Smooth muscle cell (in vitro differentiated cells): ENCODE data around the gene ATP11B. TPM values are rescaled to one million over a fixed set of nuclear protein-coding genes. Genes with fewer than 3 reads are reported as not detected.

Experiments used
- DNase-seq: peaks from one replicate; lab custom pipeline; 2025; ENCODE audit not compliant: unreplicated experiment; lab: John Stamatoyannopoulos, UW
- H2AFZ ChIP-seq: fragments of 200-600 bp; sonication (generic); 2 replicates; pipeline ENCODE4 v1.6.0; 2016; ENCODE audit warnings: antibody characterized with exemption, low read depth, mild to moderate bottlenecking
- H3F3A ChIP-seq: fragments of 200-600 bp; sonication (generic); 2 replicates; pipeline ENCODE4 v1.6.0; 2017; ENCODE audit warnings: antibody characterized with exemption, low read depth
- H3K27ac ChIP-seq: fragments of 200-600 bp; sonication (generic); 2 replicates; pipeline ENCODE4 v1.5.1; 2016; ENCODE audit warnings: low read depth, mild to moderate bottlenecking
- H3K27me3 ChIP-seq: fragments of 200-600 bp; sonication (generic); 2 replicates; pipeline ENCODE4 v1.6.1; 2016; ENCODE audit warnings: low read depth, mild to moderate bottlenecking
- H3K36me3 ChIP-seq: fragments of 200-600 bp; sonication (generic); 2 replicates; pipeline ENCODE4 v1.5.1; 2016; ENCODE audit warnings: low read depth
- H3K4me1 ChIP-seq: fragments of 200-600 bp; sonication (generic); 2 replicates; pipeline ENCODE4 v1.5.1; 2016; ENCODE audit warnings: low read depth
- H3K4me2 ChIP-seq: fragments of 200-600 bp; sonication (generic); 2 replicates; pipeline ENCODE4 v1.6.0; 2016; ENCODE audit warnings: mild to moderate bottlenecking
- H3K4me3 ChIP-seq: fragments of 200-600 bp; sonication (generic); 2 replicates; pipeline ENCODE4 v1.5.1; 2016; ENCODE audit warnings: mild to moderate bottlenecking
- H3K79me2 ChIP-seq: fragments of 200-600 bp; sonication (generic); 2 replicates; pipeline ENCODE4 v1.6.0; 2016; ENCODE audit warnings: low read depth, mild to moderate bottlenecking
- H3K9ac ChIP-seq: fragments of 200-600 bp; sonication (generic); 2 replicates; pipeline ENCODE4 v1.6.0; 2016; ENCODE audit warnings: low read depth
- H3K9me3 ChIP-seq: fragments of 200-600 bp; sonication (generic); replicated peaks from 2 replicates; pipeline ENCODE4 v1.5.1; 2016; ENCODE audit warnings: low read depth
- H4K20me1 ChIP-seq: fragments of 200-600 bp; sonication (generic); 2 replicates; pipeline ENCODE4 v1.6.0; 2016; ENCODE audit warnings: low read depth
- CTCF ChIP-seq: fragments of 200-600 bp; sonication (generic); IDR thresholded peaks from 2 replicates; pipeline ENCODE4 v1.5.1; 2017; ENCODE audit warnings: borderline replicate concordance, mild to moderate bottlenecking, antibody characterized with exemption; ENCODE audit not compliant: insufficient read depth, poor library complexity, severe bottlenecking
- WGBS: methylation state at CpG from one replicate; pipeline ENCODE4 v1.1.7; 2016; ENCODE audit warnings: low lambda C conversion rate; 5-methylcytosine and 5-hydroxymethylcytosine counted together
- polyA plus RNA-seq: library from polyadenylated mRNA; unstranded; fragments of >200 nt; fragmentation: Nextera tagmentation; extraction: Ambion mirVana; gene quantifications from 2 replicates; pipeline ENCODE4 v1.2.1, GENCODE V29; 2016
- total RNA-seq: library from RNA; depleted of rRNA; stranded (reverse); fragments of >200 nt; gene quantifications from 2 replicates; pipeline ENCODE4 v1.2.3, GENCODE V29; 2014

Gene ATP11B
- total and polyA plus RNA-seq, 2 experiments from 2014 or later: 12.0 to 48.7 TPM

GRCh38 chr3:182879031-182879611 lies 85.8 kb downstream of the ATP11B start:
- Histone ChIP-seq H3K36me3 (peaks cover 17% of the 10 kb centered on the region), H3K79me2 (no peaks in the 10 kb centered on the region)
- WGBS: 100% methylated on average over 1 of the region's 1 CpG

GRCh38 chr3:182886497-182886896 lies 93.2 kb downstream of the ATP11B start:
- H4K20me1 ChIP-seq: no peaks in the 10 kb centered on the region
- H3K4me3 ChIP-seq: no peak overlapping the region
- no peaks in the 10 kb centered on the region for H3K79me2 ChIP-seq
- H3K9ac ChIP-seq: no peak overlapping the region
- H3F3A ChIP-seq: no peaks in the 10 kb centered on the region
- no peak overlapping the region for H3K4me2 ChIP-seq
- no peak overlapping the region for H3K27ac ChIP-seq
- no peaks in the 10 kb centered on the region for H3K27me3 ChIP-seq
- H3K4me1 ChIP-seq: no peaks in the 10 kb centered on the region
- peaks cover 17% of the 10 kb centered on the region for H3K36me3 ChIP-seq
- DNase-seq: no peak
- H2AFZ ChIP-seq: no peak overlapping the region
- H3K9me3 ChIP-seq: no peaks in the 10 kb centered on the region
- no peak for TF ChIP-seq CTCF

More at GRCh38 chr3:182879031-182879611, 85.8 kb downstream of the ATP11B start:
- Histone ChIP-seq H3K4me3 (no peak overlapping the region), H3F3A (no peaks in the 10 kb centered on the region), H2AFZ (no peak overlapping the region), H4K20me1 (no peaks in the 10 kb centered on the region), H3K27ac (no peak overlapping the region), H3K4me1 (no peaks in the 10 kb centered on the region), H3K27me3 (no peaks in the 10 kb centered on the region), H3K4me2 (no peak overlapping the region), H3K9ac (no peak overlapping the region), H3K9me3 (no peaks in the 10 kb centered on the region)
- DNase-seq: no peak
- TF ChIP-seq CTCF: no peak

DNA sequence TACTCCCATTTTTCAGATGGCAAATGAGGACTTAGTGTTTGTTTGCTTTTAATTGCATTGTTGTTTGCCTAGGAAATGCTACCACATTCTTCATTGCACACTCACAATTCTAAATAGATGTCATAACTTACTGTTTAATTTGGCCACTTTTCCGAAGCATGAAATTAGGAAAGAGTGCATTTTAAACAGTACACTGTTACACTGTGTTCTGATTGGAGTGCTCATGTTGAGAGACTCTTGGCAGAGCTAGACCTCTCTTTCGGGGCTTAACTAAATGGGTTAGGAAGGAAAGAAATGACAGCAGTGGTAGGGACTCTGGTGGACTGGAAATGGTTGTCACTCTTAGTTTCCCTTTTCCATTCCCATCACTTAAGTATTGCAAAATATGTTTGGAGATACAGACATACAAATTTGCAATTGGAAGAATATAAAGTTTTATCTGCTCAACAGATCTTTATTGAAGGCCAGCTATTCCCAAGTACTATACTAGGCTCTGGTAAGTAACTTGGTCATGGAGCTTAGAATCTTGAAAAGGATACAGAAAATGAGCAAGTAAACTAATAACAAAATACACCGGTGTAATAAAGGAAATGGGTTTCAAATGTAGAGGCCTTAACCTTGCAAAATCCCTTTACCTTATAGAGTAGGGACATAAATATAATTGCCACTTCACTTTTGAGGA lies 96.8 kb downstream of the ATP11B start:
- Histone ChIP-seq H3K4me3 (no peak overlapping the region), H4K20me1 (no peaks in the 10 kb centered on the region), H3F3A (no peaks in the 10 kb centered on the region), H3K9me3 (no peaks in the 10 kb centered on the region), H3K4me2 (no peak overlapping the region), H3K36me3 (peaks cover 11% of the 10 kb centered on the region), H3K27ac (no peak overlapping the region), H2AFZ (no peak overlapping the region), H3K4me1 (no peaks in the 10 kb centered on the region), H3K27me3 (no peaks in the 10 kb centered on the region), H3K9ac (no peak overlapping the region), H3K79me2 (no peaks in the 10 kb centered on the region)
- no peak for TF ChIP-seq CTCF
- DNase-seq: no peak
- WGBS: 93% methylated on average over 3 of the region's 3 CpGs

GRCh38 chr3:182891364-182891763 lies 98.1 kb downstream of the ATP11B start:
- Histone ChIP-seq H3K36me3 (peaks cover 11% of the 10 kb centered on the region), H2AFZ (no peak overlapping the region), H3K27me3 (no peaks in the 10 kb centered on the region), H3K79me2 (no peaks in the 10 kb centered on the region), H3K4me2 (no peak overlapping the region), H3K9me3 (no peaks in the 10 kb centered on the region), H3F3A (no peaks in the 10 kb centered on the region), H3K27ac (no peak overlapping the region), H3K9ac (no peak overlapping the region), H3K4me1 (no peaks in the 10 kb centered on the region), H3K4me3 (no peak overlapping the region), H4K20me1 (no peaks in the 10 kb centered on the region)
- TF ChIP-seq CTCF: no peak
- 97% methylated on average over 1 of the region's 1 CpG for WGBS
- DNase-seq: no peak
